ENCODE results near the gene OR1J4. TPM values are rescaled to one million over a fixed set of nuclear protein-coding genes. Genes with fewer than 3 reads are reported as not detected.

Gene OR1J4
- total RNA-seq, 1 donor from 2014 or later = not detected

GRCh38 chr9:122479062-122479461 lies 39.9 kb upstream of the OR1J4 start:
- Histone ChIP-seq H3K27ac (no peak overlapping the region), H3K27me3 (no peaks in the 10 kb centered on the region), H3K4me1 (no peaks in the 10 kb centered on the region), H3K9me3 (no peaks in the 10 kb centered on the region), H3K4me3 (no peak overlapping the region), H3K36me3 (no peaks in the 10 kb centered on the region)
- intact Hi-C loops (cut with DNase I) = no loop called here
- no peak for TF ChIP-seq CTCF (IDR thresholded peaks at IDR 0.05)
- DNase-seq (ENCODE audit: low spot score in 2 of 2) = no peak

- no peak for DNase-seq (ENCODE audit: low spot score in 2 of 2)
- TF ChIP-seq CTCF (IDR thresholded peaks at IDR 0.05) = peak in 2 of 3 experiments; percentile 7 to 36
- H3K27me3 ChIP-seq = no peaks in the 10 kb centered on the region
- H3K4me1 ChIP-seq = no peaks in the 10 kb centered on the region
- no peaks in the 10 kb centered on the region for H3K9me3 ChIP-seq
- no peak overlapping the region for H3K4me3 ChIP-seq
- H3K27ac ChIP-seq = no peak overlapping the region
- H3K36me3 ChIP-seq = no peaks in the 10 kb centered on the region
- intact Hi-C loops (cut with DNase I) = no loop called here
Measured at GRCh38 chr9:122498883-122499288, 20.1 kb upstream of the OR1J4 start.

GRCh38 chr9:122506964-122507363 lies 12.0 kb upstream of the OR1J4 start:
- no peaks in the 10 kb centered on the region for H3K9me3 ChIP-seq
- TF ChIP-seq CTCF (IDR thresholded peaks at IDR 0.05) = no peak
- H3K27me3 ChIP-seq = no peaks in the 10 kb centered on the region
- no peak for DNase-seq (ENCODE audit: low spot score in 2 of 2)
- intact Hi-C loops (cut with DNase I) = no loop called here
- H3K4me1 ChIP-seq = no peaks in the 10 kb centered on the region
- no peak overlapping the region for H3K27ac ChIP-seq
- no peak overlapping the region for H3K4me3 ChIP-seq
- H3K36me3 ChIP-seq = no peaks in the 10 kb centered on the region

- no peak within 1 kb of the TSS for H3K27ac ChIP-seq
- no peaks in the 10 kb centered on the region for H3K36me3 ChIP-seq
- TF ChIP-seq CTCF (IDR thresholded peaks at IDR 0.05) = no peak
- H3K27me3 ChIP-seq = no peaks in the 10 kb centered on the region
- H3K4me3 ChIP-seq = no peak within 1 kb of the TSS
- no peak for DNase-seq (ENCODE audit: low spot score in 2 of 2)
- H3K4me1 ChIP-seq = no peaks in the 10 kb centered on the region
- intact Hi-C loops (cut with DNase I) = no loop called here
- H3K9me3 ChIP-seq = no peaks in the 10 kb centered on the region
Measured at GRCh38 chr9:122510502-122510901, 8.4 kb upstream of the OR1J4 start, which contains the start of gene OR1J2. Gene OR1J2 (plus strand): TSS chr9:122510802. CDS start chr9:122510802, 0 bp downstream.

GRCh38 chr9:122518226-122518625 lies 715 bp upstream of the OR1J4 start:
- no peak for DNase-seq (ENCODE audit: low spot score in 2 of 2)
- intact Hi-C loops (cut with DNase I) = no loop called here
- Histone ChIP-seq H3K27ac (no peak overlapping the region), H3K4me1 (no peaks in the 10 kb centered on the region), H3K4me3 (no peak overlapping the region), H3K36me3 (no peaks in the 10 kb centered on the region), H3K9me3 (no peaks in the 10 kb centered on the region), H3K27me3 (no peaks in the 10 kb centered on the region)
- TF ChIP-seq CTCF (IDR thresholded peaks at IDR 0.05) = no peak

GRCh38 chr9:122519376-122519775 lies 435 bp downstream of the OR1J4 start:
- no peak overlapping the region for H3K4me3 ChIP-seq
- no peak for DNase-seq (ENCODE audit: low spot score in 2 of 2)
- H3K9me3 ChIP-seq = no peaks in the 10 kb centered on the region
- no peak overlapping the region for H3K27ac ChIP-seq
- no peaks in the 10 kb centered on the region for H3K4me1 ChIP-seq
- no peaks in the 10 kb centered on the region for H3K27me3 ChIP-seq
- TF ChIP-seq CTCF (IDR thresholded peaks at IDR 0.05) = no peak
- intact Hi-C loops (cut with DNase I) = no loop called here
- no peaks in the 10 kb centered on the region for H3K36me3 ChIP-seq

Measured in ascending aorta (tissue), 2 donors.